VCaP (cell line): ENCODE measurements around the gene LARP6.

ENCODE experiments used
- H3K27ac ChIP-seq: fragments of 450-650 bp; 2 replicates; pipeline ENCODE4 v1.5.1; 2017
- TF ChIP-seq, protein P1 (sequence below): fragments of 450-650 bp; conservative IDR thresholded peaks from 2 replicates; pipeline ENCODE4 v1.5.1; 2017; ENCODE audit warnings: mild to moderate bottlenecking, moderate library complexity

The LARP6 gene

DNA sequence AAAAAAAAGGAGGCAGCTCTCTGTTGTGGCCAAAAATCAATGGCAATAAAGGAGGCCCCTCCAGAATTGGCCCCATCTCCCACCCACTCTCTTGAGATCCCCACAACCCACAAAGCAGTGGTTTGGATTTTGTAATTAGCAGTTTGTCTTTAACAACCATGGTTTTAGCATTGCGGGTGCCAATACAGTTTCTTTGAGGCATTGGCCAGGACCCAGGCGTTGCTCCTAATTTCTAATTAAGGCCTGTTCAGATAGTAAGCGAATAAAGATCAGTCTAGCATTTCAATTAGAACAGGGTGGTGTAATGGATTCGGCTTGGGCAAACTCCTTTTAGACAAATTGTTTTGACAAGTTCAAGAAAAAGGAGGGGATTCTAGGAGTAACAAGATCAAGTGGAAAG lies 67.0 kb downstream of the LARP6 start:
- no peak overlapping the region for H3K27ac ChIP-seq
- TF ChIP-seq, protein P1, sequence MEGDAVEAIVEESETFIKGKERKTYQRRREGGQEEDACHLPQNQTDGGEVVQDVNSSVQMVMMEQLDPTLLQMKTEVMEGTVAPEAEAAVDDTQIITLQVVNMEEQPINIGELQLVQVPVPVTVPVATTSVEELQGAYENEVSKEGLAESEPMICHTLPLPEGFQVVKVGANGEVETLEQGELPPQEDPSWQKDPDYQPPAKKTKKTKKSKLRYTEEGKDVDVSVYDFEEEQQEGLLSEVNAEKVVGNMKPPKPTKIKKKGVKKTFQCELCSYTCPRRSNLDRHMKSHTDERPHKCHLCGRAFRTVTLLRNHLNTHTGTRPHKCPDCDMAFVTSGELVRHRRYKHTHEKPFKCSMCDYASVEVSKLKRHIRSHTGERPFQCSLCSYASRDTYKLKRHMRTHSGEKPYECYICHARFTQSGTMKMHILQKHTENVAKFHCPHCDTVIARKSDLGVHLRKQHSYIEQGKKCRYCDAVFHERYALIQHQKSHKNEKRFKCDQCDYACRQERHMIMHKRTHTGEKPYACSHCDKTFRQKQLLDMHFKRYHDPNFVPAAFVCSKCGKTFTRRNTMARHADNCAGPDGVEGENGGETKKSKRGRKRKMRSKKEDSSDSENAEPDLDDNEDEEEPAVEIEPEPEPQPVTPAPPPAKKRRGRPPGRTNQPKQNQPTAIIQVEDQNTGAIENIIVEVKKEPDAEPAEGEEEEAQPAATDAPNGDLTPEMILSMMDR: no peak

DNA sequence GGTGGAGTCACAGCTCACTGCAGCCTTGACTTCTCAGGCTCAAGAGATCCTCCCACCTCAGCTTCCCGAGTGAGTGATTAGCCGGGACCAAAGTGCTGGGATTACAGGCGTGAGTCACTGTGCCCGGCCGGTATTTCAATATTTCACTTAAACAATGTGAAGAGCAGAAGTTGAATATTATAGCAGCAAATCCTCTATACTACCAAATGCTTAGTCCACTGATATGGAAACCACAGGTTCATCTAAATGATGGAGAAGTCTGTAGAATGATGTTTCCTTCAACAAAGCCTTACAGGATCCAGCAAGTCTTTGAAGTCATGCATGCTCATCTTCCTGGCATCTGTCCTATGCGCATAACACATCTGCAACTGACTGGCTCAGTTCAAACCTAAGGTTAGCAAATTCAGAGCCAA lies 70.3 kb downstream of the LARP6 start:
- TF ChIP-seq, protein P1: no peak
- H3K27ac ChIP-seq: no peak overlapping the region

DNA sequence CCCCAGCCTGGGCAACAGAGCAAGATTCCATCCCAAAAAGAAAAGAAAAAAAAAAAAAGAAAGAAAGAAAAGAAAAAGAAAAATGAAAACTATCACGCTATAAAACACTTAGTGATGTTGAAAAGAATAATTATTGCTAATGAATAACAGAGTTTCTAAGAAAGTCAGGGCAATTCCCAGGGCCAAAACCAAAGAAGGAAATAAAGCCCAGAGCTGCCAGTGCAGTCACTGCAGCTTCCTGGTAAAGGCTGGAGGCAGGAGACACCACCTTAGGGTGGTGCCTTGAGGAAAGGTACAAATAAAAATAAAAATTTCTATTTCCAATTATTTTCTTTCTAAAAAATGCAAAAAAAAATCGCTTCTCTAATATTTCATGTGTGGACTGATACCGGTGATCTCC lies 70.9 kb downstream of the LARP6 start:
- H3K27ac ChIP-seq: no peak overlapping the region
- TF ChIP-seq, protein P1: no peak

DNA sequence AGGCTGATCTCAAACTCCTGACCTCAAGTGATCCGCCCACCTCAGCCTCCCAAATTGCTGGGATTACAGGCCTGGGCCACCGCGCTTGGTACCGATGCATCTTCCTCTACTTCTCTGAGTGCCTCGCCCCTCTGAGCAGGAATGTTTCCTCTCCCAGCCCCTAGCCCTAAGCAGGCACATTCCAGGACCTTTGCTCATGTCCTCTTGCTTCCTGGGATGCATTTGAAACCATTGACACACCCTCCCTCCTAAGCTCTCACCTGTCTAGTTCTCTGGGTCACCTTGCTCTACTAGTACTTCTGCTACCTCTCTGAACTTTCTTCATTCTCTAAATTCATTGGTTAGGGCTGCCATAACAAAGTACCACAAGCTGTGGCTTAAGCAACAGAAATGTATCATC lies 72.7 kb downstream of the LARP6 start:
- TF ChIP-seq, protein P1: no peak
- no peak overlapping the region for H3K27ac ChIP-seq
